Measurements from ENCODE around the gene LRRC8E. TPM values are rescaled to one million over a fixed set of nuclear protein-coding genes. Genes with fewer than 3 reads are reported as not detected.

The LRRC8E gene
- total RNA-seq, 1 donor from 2014 or later, result 4.3 TPM

- H3K27me3 Mint-ChIP-seq, result peaks cover 36% of the 10 kb centered on the region
- H3K36me3 Mint-ChIP-seq, result peaks cover 4% of the 10 kb centered on the region
- H3K4me1 Mint-ChIP-seq (ENCODE audit: unreplicated experiment), result peaks cover 1% of the 10 kb centered on the region
- no peak for TF ChIP-seq CTCF (conservative IDR thresholded peaks at IDR 0.05)
- peak within 1 kb of the TSS; percentile 50 for H3K27ac Mint-ChIP-seq
- peak within 1 kb of the TSS; percentile 65 for H3K4me3 Mint-ChIP-seq
- DNase-seq (ENCODE audit: extremely low spot score, unreplicated experiment), result no peak
- H3K9me3 Mint-ChIP-seq, result no peaks in the 10 kb centered on the region
These were observed 26.3 kb downstream of the LRRC8E start, which contains the start of gene TGFBR3L for GRCh38 chr19:7914598-7915045. TGFBR3L (plus strand) TSS chr19:7914830.

GRCh38 chr19:7915250-7916102, 27.2 kb downstream of the LRRC8E start:
- TF ChIP-seq CTCF (conservative IDR thresholded peaks at IDR 0.05), result no peak
- Mint-ChIP-seq H3K27me3 (peaks cover 42% of the 10 kb centered on the region), H3K4me3 (peak overlapping the region; percentile 65), H3K4me1 (ENCODE audit: unreplicated experiment) (peaks cover 6% of the 10 kb centered on the region), H3K36me3 (peaks cover 4% of the 10 kb centered on the region), H3K27ac (peak overlapping the region; percentile 50), H3K9me3 (no peaks in the 10 kb centered on the region)
- DNase-seq (ENCODE audit: extremely low spot score, unreplicated experiment), result no peak

GRCh38 chr19:7916103-7916954, 28.0 kb downstream of the LRRC8E start:
- no peaks in the 10 kb centered on the region for H3K9me3 Mint-ChIP-seq
- H3K27ac Mint-ChIP-seq, result no peak overlapping the region
- peaks cover 4% of the 10 kb centered on the region for H3K36me3 Mint-ChIP-seq
- no peak for DNase-seq (ENCODE audit: extremely low spot score, unreplicated experiment)
- peaks cover 12% of the 10 kb centered on the region for H3K4me1 Mint-ChIP-seq (ENCODE audit: unreplicated experiment)
- H3K27me3 Mint-ChIP-seq, result peaks cover 42% of the 10 kb centered on the region
- peak overlapping the region; percentile 65 for H3K4me3 Mint-ChIP-seq
- peak; percentile 11 for TF ChIP-seq CTCF (conservative IDR thresholded peaks at IDR 0.05)

GRCh38 chr19:7916955-7917266, 28.6 kb downstream of the LRRC8E start:
- H3K36me3 Mint-ChIP-seq, result peaks cover 4% of the 10 kb centered on the region

More at GRCh38 chr19:7916955-7917266, 28.6 kb downstream of the LRRC8E start:
- no peak for TF ChIP-seq CTCF (conservative IDR thresholded peaks at IDR 0.05)
- DNase-seq (ENCODE audit: extremely low spot score, unreplicated experiment), result no peak
- H3K27ac Mint-ChIP-seq, result peak overlapping the region; percentile 56
- H3K9me3 Mint-ChIP-seq, result no peaks in the 10 kb centered on the region
- H3K4me1 Mint-ChIP-seq (ENCODE audit: unreplicated experiment), result peaks cover 13% of the 10 kb centered on the region
- peaks cover 42% of the 10 kb centered on the region for H3K27me3 Mint-ChIP-seq
- peak overlapping the region; percentile 82 for H3K4me3 Mint-ChIP-seq

Data from type B pancreatic cell (in vitro differentiated cells).